ENCODE data around the gene PANK4. TPM values are rescaled to one million over a fixed set of nuclear protein-coding genes. Genes with fewer than 3 reads are reported as not detected.

Gene PANK4
- polyA plus RNA-seq, 1 experiment = 10.9 TPM

DNA sequence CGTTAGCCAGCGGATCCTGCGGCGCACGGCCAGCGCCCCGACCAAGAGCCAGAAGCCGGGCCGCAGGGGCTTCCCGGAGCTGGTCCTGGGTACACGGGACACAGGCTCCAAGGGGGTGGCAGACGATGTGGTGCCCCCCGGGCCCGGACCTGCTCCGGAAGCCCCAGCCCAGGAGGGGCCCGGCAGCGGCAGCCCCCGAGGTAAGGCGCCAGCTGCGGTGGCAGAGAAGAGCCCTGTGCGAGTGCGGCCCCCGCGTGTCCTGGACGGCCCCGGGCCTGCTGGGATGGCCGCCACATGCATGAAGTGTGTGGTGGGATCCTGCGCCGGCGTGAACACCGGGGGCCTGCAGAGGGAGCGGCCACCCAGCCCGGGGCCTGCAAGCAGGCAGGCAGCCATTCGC, 24.2 kb downstream of the PANK4 start:
- H3K27ac ChIP-seq (ENCODE audit: low read depth, low read length) = no peak overlapping the region
- CTCF ChIA-PET = no interaction called here
- POLR2A ChIA-PET = no interaction called here
- TF ChIP-seq, protein P1, sequence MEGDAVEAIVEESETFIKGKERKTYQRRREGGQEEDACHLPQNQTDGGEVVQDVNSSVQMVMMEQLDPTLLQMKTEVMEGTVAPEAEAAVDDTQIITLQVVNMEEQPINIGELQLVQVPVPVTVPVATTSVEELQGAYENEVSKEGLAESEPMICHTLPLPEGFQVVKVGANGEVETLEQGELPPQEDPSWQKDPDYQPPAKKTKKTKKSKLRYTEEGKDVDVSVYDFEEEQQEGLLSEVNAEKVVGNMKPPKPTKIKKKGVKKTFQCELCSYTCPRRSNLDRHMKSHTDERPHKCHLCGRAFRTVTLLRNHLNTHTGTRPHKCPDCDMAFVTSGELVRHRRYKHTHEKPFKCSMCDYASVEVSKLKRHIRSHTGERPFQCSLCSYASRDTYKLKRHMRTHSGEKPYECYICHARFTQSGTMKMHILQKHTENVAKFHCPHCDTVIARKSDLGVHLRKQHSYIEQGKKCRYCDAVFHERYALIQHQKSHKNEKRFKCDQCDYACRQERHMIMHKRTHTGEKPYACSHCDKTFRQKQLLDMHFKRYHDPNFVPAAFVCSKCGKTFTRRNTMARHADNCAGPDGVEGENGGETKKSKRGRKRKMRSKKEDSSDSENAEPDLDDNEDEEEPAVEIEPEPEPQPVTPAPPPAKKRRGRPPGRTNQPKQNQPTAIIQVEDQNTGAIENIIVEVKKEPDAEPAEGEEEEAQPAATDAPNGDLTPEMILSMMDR (IDR thresholded peaks at IDR 0.05; ENCODE audit: low read depth, low read length) = no peak
- no peak for DNase-seq (ENCODE audit: low read depth, low spot score)
- H3K27me3 ChIP-seq (ENCODE audit: control insufficient read depth, insufficient read depth, low read length) = peaks cover 18% of the 10 kb centered on the region
- H3K9me3 ChIP-seq (ENCODE audit: control insufficient read depth, insufficient read depth, low read length) = no peaks in the 10 kb centered on the region; the same call in 1 of the 2 replicates
- H3K4me3 ChIP-seq (ENCODE audit: low read depth, low read length) = no peak overlapping the region

DNA sequence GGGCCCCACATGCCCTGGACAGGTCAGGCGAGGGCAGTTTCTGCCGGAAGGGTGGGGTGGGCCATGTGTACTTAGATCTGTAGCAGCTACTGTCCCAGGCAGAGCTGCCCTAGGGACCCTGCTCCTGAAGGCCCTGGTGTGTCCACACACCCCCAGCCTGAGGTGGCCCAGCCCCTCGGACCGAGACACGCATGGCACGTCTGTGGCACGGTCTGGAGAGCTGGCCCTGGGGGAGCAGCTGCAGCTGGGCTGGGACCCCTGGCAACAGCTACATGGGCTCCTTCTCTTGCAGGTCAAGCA, 24.6 kb downstream of the PANK4 start:
- H3K9me3 ChIP-seq (ENCODE audit: control insufficient read depth, insufficient read depth, low read length) = no peaks in the 10 kb centered on the region; the same call in 1 of the 2 replicates
- H3K4me3 ChIP-seq (ENCODE audit: low read depth, low read length) = no peak overlapping the region
- H3K27ac ChIP-seq (ENCODE audit: low read depth, low read length) = no peak overlapping the region
- ChIA-PET POLR2A (no interaction called here), CTCF (no interaction called here)
- H3K27me3 ChIP-seq (ENCODE audit: control insufficient read depth, insufficient read depth, low read length) = peaks cover 20% of the 10 kb centered on the region
- DNase-seq (ENCODE audit: low read depth, low spot score) = no peak
- TF ChIP-seq, protein P1 (IDR thresholded peaks at IDR 0.05; ENCODE audit: low read depth, low read length) = no peak

DNA sequence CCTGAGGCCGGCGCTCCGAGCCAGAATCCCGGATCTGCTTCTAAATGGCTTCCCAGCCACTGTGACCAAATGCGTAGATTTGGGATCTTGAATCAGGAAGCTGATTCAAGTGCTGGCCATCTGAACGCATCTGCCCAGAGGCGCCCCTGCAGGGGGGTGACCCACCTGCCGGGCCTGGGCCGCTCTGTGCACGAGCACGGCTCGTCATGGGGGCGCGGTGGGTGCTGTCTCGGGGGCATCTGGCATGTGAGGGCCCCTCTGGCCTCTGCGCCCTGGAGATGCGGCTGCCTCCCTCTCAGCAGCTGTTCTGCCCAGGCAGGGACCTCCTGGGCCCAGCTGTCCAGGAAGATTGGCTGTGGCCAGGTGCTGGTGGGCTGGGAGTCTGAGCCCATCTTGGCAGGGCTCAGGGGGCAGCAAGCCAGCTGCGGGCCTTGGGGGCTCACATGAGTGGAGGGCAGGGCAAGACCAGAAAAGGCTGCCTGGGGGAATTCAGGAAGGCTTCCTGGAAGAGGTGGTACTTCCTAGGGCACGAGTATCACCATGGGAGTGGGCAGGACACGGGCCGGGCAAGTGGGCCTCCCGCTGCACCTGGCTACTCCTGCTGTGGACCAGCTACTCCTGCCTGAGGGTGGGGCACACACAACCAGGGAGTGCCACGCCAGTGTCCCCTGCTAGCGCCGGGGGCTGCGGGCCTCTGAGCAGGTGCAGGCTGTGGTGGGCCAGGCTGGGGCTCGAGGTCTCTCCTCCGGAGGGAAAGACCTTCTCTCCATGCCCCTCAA, 25.2 kb downstream of the PANK4 start:
- POLR2A ChIA-PET = no interaction called here
- no peak for DNase-seq (ENCODE audit: low read depth, low spot score)
- Histone ChIP-seq H3K27me3 (ENCODE audit: control insufficient read depth, insufficient read depth, low read length) (peaks cover 20% of the 10 kb centered on the region), H3K27ac (ENCODE audit: low read depth, low read length) (no peak overlapping the region), H3K9me3 (ENCODE audit: control insufficient read depth, insufficient read depth, low read length) (no peaks in the 10 kb centered on the region; the same call in 1 of the 2 replicates), H3K4me3 (ENCODE audit: low read depth, low read length) (no peak overlapping the region)
- TF ChIP-seq, protein P1 (IDR thresholded peaks at IDR 0.05; ENCODE audit: low read depth, low read length) = no peak
- CTCF ChIA-PET = no interaction called here

DNA sequence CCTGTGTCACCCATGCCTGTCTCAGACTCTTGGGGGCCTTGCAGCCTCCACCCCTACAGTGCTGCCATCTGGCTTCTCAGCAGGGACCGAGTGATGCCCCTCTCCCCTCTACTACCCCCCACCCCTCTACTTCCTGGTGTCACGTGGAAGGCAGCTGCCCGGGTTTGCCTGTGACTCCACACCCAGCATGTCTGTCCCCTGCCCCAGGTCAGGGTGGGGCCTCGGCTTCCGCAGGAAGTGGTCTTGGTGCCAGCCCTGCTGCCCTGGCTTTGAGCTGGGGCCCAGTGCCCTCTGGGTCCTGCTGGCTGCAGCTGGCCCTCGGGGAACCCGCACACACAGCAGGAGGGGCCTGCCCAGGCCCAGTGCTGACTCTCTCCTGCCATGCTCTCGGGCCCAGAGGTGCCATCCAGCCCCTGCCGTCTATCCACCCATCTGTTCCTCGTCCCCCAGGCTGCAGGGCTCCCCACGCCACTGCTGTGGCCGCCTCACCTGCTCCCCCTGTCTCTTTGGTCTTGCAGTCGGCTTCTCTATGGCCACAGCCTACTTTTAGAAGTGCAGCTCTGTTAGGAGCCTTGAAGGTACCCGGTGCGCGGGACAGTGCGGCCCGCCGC, 26.3 kb downstream of the PANK4 start:
- ChIA-PET CTCF (interaction anchor here (0.5 kb wide), 2 partner anchors 86 to 925 kb away, joined by 3 to 4 read pairs; no protein-coding TSS in a partner anchor), POLR2A (no interaction called here)
- TF ChIP-seq, protein P1 (IDR thresholded peaks at IDR 0.05; ENCODE audit: low read depth, low read length) = no peak
- Histone ChIP-seq H3K27ac (ENCODE audit: low read depth, low read length) (no peak overlapping the region), H3K9me3 (ENCODE audit: control insufficient read depth, insufficient read depth, low read length) (no peaks in the 10 kb centered on the region; the same call in 1 of the 2 replicates), H3K27me3 (ENCODE audit: control insufficient read depth, insufficient read depth, low read length) (peaks cover 20% of the 10 kb centered on the region), H3K4me3 (ENCODE audit: low read depth, low read length) (no peak overlapping the region)
- no peak for DNase-seq (ENCODE audit: low read depth, low spot score)

DNA sequence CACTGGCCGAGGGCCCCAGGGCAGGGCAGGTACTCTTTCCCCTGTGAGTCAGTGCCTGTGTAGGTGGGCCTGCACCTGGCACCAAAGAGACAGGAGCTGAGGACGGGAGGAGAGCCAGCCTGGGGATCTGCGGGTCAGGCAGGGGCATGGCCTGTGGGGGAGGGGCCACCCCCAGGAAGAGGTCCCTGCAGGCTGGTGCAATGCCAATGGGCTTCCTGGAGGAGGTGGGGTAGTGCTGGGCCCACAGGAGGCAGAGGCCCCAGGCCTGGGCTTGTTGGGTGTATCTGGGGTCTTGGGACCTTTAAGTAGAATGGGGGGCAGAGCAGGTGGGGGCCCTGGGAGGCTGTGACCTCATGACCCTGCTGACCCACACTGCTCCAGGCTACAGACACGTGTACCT, 27.1 kb downstream of the PANK4 start:
- no peak for DNase-seq (ENCODE audit: low read depth, low spot score)
- no peaks in the 10 kb centered on the region; the same call in 1 of the 2 replicates for H3K9me3 ChIP-seq (ENCODE audit: control insufficient read depth, insufficient read depth, low read length)
- H3K4me3 ChIP-seq (ENCODE audit: low read depth, low read length) = no peak overlapping the region
- POLR2A ChIA-PET = no interaction called here
- no peak overlapping the region for H3K27ac ChIP-seq (ENCODE audit: low read depth, low read length)
- TF ChIP-seq, protein P1 (IDR thresholded peaks at IDR 0.05; ENCODE audit: low read depth, low read length) = no peak
- CTCF ChIA-PET = no interaction called here
- peaks cover 16% of the 10 kb centered on the region for H3K27me3 ChIP-seq (ENCODE audit: control insufficient read depth, insufficient read depth, low read length)
